Gastroesophageal sphincter (tissue), 3 donors: ENCODE results near the gene CDH5.

Experiments
- POLR2AphosphoS5 ChIP-seq: sonication (generic); formaldehyde crosslinking; IDR thresholded peaks from one replicate; pipeline ENCODE4 v1.6.1; 2017; ENCODE audit warnings: antibody characterized with exemption
- TF ChIP-seq, protein P1 (sequence below), 4 experiments: fragments of 200-600 bp in 2 of 4; fragments of 450-650 bp in 2 of 4; sonication (generic) in 1 of 4; IDR thresholded peaks; one replicate each; pipeline ENCODE4 v1.5.1; 2017 to 2019; ENCODE audit warnings: antibody characterized with exemption in 4 of 4, mild to moderate bottlenecking in 2 of 4, moderate library complexity in 2 of 4

DNA sequence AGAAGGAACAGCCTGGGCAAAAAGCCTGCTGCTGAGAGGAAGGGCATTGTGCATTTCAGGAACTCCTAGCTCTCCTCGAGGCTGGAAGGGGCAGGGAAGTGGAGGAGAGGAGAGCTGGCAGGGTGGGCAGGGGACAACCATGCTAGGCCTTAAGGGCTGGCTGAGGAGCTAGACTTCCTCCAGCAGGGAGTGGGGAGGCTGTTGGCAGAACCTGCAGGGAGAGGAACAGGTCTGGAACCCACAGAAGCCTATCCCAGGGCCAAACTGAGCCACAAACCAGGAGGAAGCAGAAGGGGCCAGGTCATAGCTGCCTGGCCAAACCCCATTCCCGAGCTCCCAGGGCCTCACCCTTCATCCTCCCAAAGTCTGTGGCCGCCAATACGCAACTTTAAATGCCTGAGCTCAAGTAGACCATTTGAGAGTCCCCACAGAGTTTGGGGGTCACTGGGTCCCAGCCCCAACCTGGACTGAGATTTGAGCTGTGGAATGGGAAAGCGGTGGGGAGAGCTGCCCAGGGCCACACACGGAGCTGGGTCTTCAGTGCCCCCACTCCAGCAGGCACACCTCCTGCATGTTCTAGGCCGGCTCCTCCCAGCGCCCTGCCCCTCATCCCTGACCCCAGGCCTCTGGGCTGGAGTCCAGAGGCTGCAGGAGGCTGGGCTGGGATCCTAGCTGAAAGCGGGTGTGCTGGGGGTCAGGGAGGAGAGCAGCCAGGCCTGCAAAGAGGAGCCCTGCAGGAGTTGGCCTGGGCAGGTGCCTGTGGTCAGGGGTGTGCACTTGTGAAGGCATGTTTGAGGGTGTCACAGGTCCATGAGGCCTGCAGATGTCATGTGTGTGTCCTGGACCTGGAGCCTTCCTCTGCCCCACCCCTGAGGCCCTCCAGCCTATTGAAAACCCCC lies 4.5 kb downstream of the CDH5 start:
- TF ChIP-seq, protein P1, sequence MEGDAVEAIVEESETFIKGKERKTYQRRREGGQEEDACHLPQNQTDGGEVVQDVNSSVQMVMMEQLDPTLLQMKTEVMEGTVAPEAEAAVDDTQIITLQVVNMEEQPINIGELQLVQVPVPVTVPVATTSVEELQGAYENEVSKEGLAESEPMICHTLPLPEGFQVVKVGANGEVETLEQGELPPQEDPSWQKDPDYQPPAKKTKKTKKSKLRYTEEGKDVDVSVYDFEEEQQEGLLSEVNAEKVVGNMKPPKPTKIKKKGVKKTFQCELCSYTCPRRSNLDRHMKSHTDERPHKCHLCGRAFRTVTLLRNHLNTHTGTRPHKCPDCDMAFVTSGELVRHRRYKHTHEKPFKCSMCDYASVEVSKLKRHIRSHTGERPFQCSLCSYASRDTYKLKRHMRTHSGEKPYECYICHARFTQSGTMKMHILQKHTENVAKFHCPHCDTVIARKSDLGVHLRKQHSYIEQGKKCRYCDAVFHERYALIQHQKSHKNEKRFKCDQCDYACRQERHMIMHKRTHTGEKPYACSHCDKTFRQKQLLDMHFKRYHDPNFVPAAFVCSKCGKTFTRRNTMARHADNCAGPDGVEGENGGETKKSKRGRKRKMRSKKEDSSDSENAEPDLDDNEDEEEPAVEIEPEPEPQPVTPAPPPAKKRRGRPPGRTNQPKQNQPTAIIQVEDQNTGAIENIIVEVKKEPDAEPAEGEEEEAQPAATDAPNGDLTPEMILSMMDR (IDR thresholded peaks at IDR 0.05) = no peak
- TF ChIP-seq POLR2AphosphoS5 = no peak
